HEK293 (cell line): ENCODE results near the gene PDE3B.

Experiments
- CTCF ChIA-PET: fragments of 350-600 bp; formaldehyde crosslinking; extraction: SDS; loops from one replicate; lab custom pipeline; 2021; ENCODE audit warnings: antibody characterized with exemption; lab: Yijun Ruan, JAX
- POLR2A ChIA-PET: fragments of 300-600 bp; formaldehyde crosslinking; extraction: SDS; loops from one replicate; lab custom pipeline; 2020; ENCODE audit warnings: antibody characterized with exemption, inconsistent platforms; lab: Yijun Ruan, JAX
- H3K27ac ChIP-seq: fragments of 200-500 bp; sonication (Bioruptor generic); 2 replicates; pipeline ENCODE4 v1.5.1; 2014; ENCODE audit warnings: low read depth, low read length, control low read depth, inconsistent platforms; ENCODE audit errors: extremely low read depth
- H3K36me3 ChIP-seq, 2 experiments: fragments of 200-500 bp in 1 of 2; sonication (Bioruptor generic) in 1 of 2; 1 replicate in 1 of 2; 2 replicates in 1 of 2; pipeline ENCODE4 v1.5.1; 2014 to 2017; ENCODE audit warnings: inconsistent platforms in 2 of 2, low read length in 2 of 2; ENCODE audit not compliant: control insufficient read depth in 2 of 2, insufficient read depth in 1 of 2
- H3K4me1 ChIP-seq: fragments of 200-500 bp; sonication (Bioruptor generic); 2 replicates; pipeline ENCODE4 v1.5.1; 2014; ENCODE audit warnings: mild to moderate bottlenecking, low read length, inconsistent platforms; ENCODE audit not compliant: control insufficient read depth, insufficient read depth
- H3K4me3 ChIP-seq: 2 replicates; pipeline ENCODE4 v1.5.1; 2011; ENCODE audit warnings: low read depth, mild to moderate bottlenecking, control low read depth, low read length, moderate library complexity
- H3K9me3 ChIP-seq: fragments of 200-500 bp; sonication (Bioruptor generic); 2 replicates; pipeline ENCODE4 v1.5.1; 2014; ENCODE audit warnings: low read depth, low read length, inconsistent platforms; ENCODE audit not compliant: control insufficient read depth, insufficient read depth
- EGR2 ChIP-seq: fragments of 450-650 bp; formaldehyde crosslinking; IDR thresholded peaks from 2 replicates; pipeline ENCODE4 v1.5.1; 2016; ENCODE audit warnings: low read depth, missing biosample characterization, missing genetic modification characterization
- GLI2 ChIP-seq: fragments of 450-650 bp; formaldehyde crosslinking; IDR thresholded peaks from 2 replicates; pipeline ENCODE4; 2017; ENCODE audit warnings: missing biosample characterization, missing genetic modification characterization, low read depth, borderline replicate concordance
- GLIS1 ChIP-seq: fragments of 450-650 bp; formaldehyde crosslinking; IDR thresholded peaks from 2 replicates; pipeline ENCODE4 v1.5.1; 2016; ENCODE audit warnings: missing biosample characterization, missing genetic modification characterization
- HOXD13 ChIP-seq: sonication (generic); formaldehyde crosslinking; IDR thresholded peaks from 2 replicates; pipeline ENCODE4 v1.8.0; 2022; ENCODE audit warnings: missing genetic modification reagents, borderline replicate concordance
- IKZF3 ChIP-seq: fragments of 450-650 bp; IDR thresholded peaks from 2 replicates; pipeline ENCODE4 v1.5.0; 2018; ENCODE audit warnings: missing biosample characterization, mild to moderate bottlenecking, missing genetic modification characterization, moderate library complexity
- MEIS1 ChIP-seq: sonication (generic); formaldehyde crosslinking; IDR thresholded peaks from 2 replicates; pipeline ENCODE4 v1.8.1; 2022; ENCODE audit warnings: missing genetic modification reagents, mild to moderate bottlenecking, borderline replicate concordance
- PRDM1 ChIP-seq: fragments of 450-650 bp; formaldehyde crosslinking; IDR thresholded peaks from 2 replicates; pipeline ENCODE4; 2016; ENCODE audit warnings: missing biosample characterization, missing genetic modification characterization
- SP7 ChIP-seq: fragments of 450-650 bp; formaldehyde crosslinking; IDR thresholded peaks from 2 replicates; pipeline ENCODE4 v1.5.1; 2016; ENCODE audit warnings: missing biosample characterization, missing genetic modification characterization
- YY2 ChIP-seq: fragments of 450-650 bp; formaldehyde crosslinking; IDR thresholded peaks from 2 replicates; pipeline ENCODE4 v1.5.1; 2016; ENCODE audit warnings: missing biosample characterization, missing genetic modification characterization
- ZBTB49 ChIP-seq: fragments of 450-650 bp; formaldehyde crosslinking; IDR thresholded peaks from 2 replicates; pipeline ENCODE4 v1.5.1; 2016; ENCODE audit warnings: missing biosample characterization, missing genetic modification characterization, low read depth
- ZNF132 ChIP-seq: fragments of 450-650 bp; formaldehyde crosslinking; IDR thresholded peaks from 2 replicates; pipeline ENCODE4 v1.5.1; 2017; ENCODE audit warnings: missing biosample characterization, missing genetic modification characterization, borderline replicate concordance
- ZNF157 ChIP-seq: fragments of 450-650 bp; formaldehyde crosslinking; IDR thresholded peaks from 2 replicates; pipeline ENCODE4 v1.5.1; 2016; ENCODE audit warnings: missing biosample characterization, missing genetic modification characterization
- ZNF19 ChIP-seq: fragments of 450-650 bp; formaldehyde crosslinking; IDR thresholded peaks from 2 replicates; pipeline ENCODE4; 2016; ENCODE audit warnings: missing biosample characterization, missing genetic modification characterization, low read depth
- ZNF311 ChIP-seq: fragments of 450-650 bp; formaldehyde crosslinking; IDR thresholded peaks from 2 replicates; pipeline ENCODE4 v1.5.1; 2017; ENCODE audit warnings: missing biosample characterization, missing genetic modification characterization, borderline replicate concordance
- ZNF366 ChIP-seq: fragments of 450-650 bp; formaldehyde crosslinking; conservative IDR thresholded peaks from 2 replicates; pipeline ENCODE4 v1.5.1; 2016; ENCODE audit warnings: missing biosample characterization, missing genetic modification characterization
- ZNF549 ChIP-seq: fragments of 450-650 bp; IDR thresholded peaks from 2 replicates; pipeline ENCODE4 v1.5.1; 2018; ENCODE audit warnings: missing biosample characterization, missing genetic modification characterization, mild to moderate bottlenecking, inconsistent platforms, moderate library complexity
- ZNF596 ChIP-seq: fragments of 450-650 bp; IDR thresholded peaks from 2 replicates; pipeline ENCODE4 v1.5.0; 2018; ENCODE audit warnings: missing biosample characterization, mild to moderate bottlenecking, missing genetic modification characterization, moderate library complexity
- ZNF645 ChIP-seq: fragments of 450-650 bp; formaldehyde crosslinking; IDR thresholded peaks from 2 replicates; pipeline ENCODE4; 2016; ENCODE audit warnings: missing biosample characterization, missing genetic modification characterization
- ZNF658 ChIP-seq: fragments of 450-650 bp; formaldehyde crosslinking; IDR thresholded peaks from 2 replicates; pipeline ENCODE4; 2016; ENCODE audit warnings: missing biosample characterization, missing genetic modification characterization
- ZNF843 ChIP-seq: fragments of 450-650 bp; formaldehyde crosslinking; IDR thresholded peaks from 2 replicates; pipeline ENCODE4 v1.5.1; 2016; ENCODE audit warnings: missing biosample characterization, missing genetic modification characterization
- TF ChIP-seq, protein P1 (sequence below): fragments of 450-650 bp; formaldehyde crosslinking; IDR thresholded peaks from 2 replicates; pipeline ENCODE4 v1.5.1; 2017; ENCODE audit warnings: missing biosample characterization, missing genetic modification characterization
- TF ChIP-seq, protein P2 (sequence below): fragments of 450-650 bp; formaldehyde crosslinking; optimal IDR thresholded peaks from 2 replicates; pipeline ENCODE3; 2016; ENCODE audit warnings: missing biosample characterization, mild to moderate bottlenecking, missing genetic modification characterization

The PDE3B gene

DNA sequence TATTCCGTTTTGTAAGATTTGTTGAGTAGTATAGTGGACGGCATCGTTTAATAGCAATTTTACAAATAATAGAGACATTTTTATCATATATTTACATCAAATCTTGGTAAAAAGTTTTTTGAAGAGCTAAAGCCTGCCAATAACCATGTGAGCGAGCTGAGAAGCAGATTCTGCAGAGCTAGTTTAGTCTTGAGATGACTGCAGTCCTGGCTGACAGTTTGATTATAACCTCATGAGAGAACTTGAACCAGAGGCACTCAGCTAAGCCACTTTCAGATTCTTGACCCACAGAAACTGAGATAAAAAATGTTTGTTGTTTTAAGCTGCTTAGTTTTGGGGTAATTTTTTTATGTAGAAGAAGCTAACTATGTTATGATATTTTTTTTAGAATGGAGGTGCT, 78.9 kb downstream of the PDE3B start:
- H3K4me3 ChIP-seq = no peak overlapping the region
- no peaks in the 10 kb centered on the region for H3K9me3 ChIP-seq
- CTCF ChIA-PET = interaction anchor here (0.6 to 0.7 kb wide), 2 partner anchors 85 to 191 kb away, joined by 4 read pairs; no protein-coding TSS in a partner anchor
- TF ChIP-seq ZNF843 (tag by site-specific recombination) (no peak), GLIS1 (no peak), IKZF3 (no peak), SP7 (tag by site-specific recombination) (no peak), MEIS1 (no peak), ZBTB49 (no peak), ZNF645 (tag by site-specific recombination) (no peak)
- TF ChIP-seq, all 188 proteins: peak for 0
- POLR2A ChIA-PET = no interaction called here
- Histone ChIP-seq H3K36me3 (no peaks in the 10 kb centered on the region), H3K4me1 (0 out of 2 replicates have a peak, but pooled peaks cover under 1% of the 10 kb centered on the region), H3K27ac (no peak overlapping the region)

- POLR2A ChIA-PET = no interaction called here
- H3K4me1 ChIP-seq = peaks cover 8% of the 10 kb centered on the region; the same call in 1 of the 2 replicates
- no peak for TF ChIP-seq ZNF132 (tag by site-specific recombination)
- TF ChIP-seq ZNF366 (tag by site-specific recombination) = peak; percentile 76
- H3K36me3 ChIP-seq = no peaks in the 10 kb centered on the region
- no peaks in the 10 kb centered on the region for H3K9me3 ChIP-seq
- CTCF ChIA-PET = no interaction called here
- no peak overlapping the region for H3K27ac ChIP-seq
- H3K4me3 ChIP-seq = no peak overlapping the region
These were observed 81.5 kb downstream of the PDE3B start for GRCh38 chr11:14725150-14725549.

- H3K36me3 ChIP-seq = no peaks in the 10 kb centered on the region
- ChIA-PET CTCF (no interaction called here), POLR2A (interaction anchor here (0.5 to 1.8 kb wide), 2 partner anchors 56 to 164 kb away, joined by 3 to 5 read pairs; partner anchors contain the start of gene CYP2R1)
- TF ChIP-seq YY2 (tag by site-specific recombination) (no peak), GLI2 (tag by site-specific recombination) (no peak), HOXD13 (CRISPR knock-in tag) (no peak), ZNF19 (tag by site-specific recombination) (no peak), ZNF157 (tag by site-specific recombination) (no peak), EGR2 (tag by site-specific recombination) (no peak), PRDM1 (tag by site-specific recombination) (no peak), ZNF311 (tag by site-specific recombination) (no peak), ZNF596 (tag by site-specific recombination) (no peak), ZNF549 (tag by site-specific recombination) (no peak), ZNF658 (tag by site-specific recombination) (no peak)
- TF ChIP-seq, protein P1, sequence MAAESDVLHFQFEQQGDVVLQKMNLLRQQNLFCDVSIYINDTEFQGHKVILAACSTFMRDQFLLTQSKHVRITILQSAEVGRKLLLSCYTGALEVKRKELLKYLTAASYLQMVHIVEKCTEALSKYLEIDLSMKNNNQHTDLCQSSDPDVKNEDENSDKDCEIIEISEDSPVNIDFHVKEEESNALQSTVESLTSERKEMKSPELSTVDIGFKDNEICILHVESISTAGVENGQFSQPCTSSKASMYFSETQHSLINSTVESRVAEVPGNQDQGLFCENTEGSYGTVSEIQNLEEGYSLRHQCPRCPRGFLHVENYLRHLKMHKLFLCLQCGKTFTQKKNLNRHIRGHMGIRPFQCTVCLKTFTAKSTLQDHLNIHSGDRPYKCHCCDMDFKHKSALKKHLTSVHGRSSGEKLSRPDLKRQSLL (tag by site-specific recombination) = no peak
- TF ChIP-seq, protein P2, sequence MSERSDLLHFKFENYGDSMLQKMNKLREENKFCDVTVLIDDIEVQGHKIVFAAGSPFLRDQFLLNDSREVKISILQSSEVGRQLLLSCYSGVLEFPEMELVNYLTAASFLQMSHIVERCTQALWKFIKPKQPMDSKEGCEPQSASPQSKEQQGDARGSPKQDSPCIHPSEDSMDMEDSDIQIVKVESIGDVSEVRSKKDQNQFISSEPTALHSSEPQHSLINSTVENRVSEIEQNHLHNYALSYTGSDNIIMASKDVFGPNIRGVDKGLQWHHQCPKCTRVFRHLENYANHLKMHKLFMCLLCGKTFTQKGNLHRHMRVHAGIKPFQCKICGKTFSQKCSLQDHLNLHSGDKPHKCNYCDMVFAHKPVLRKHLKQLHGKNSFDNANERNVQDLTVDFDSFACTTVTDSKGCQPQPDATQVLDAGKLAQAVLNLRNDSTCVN (tag by site-specific recombination) = no peak
- no peaks in the 10 kb centered on the region for H3K9me3 ChIP-seq
- no peak overlapping the region for H3K4me3 ChIP-seq
- no peak overlapping the region for H3K27ac ChIP-seq
- H3K4me1 ChIP-seq = peaks cover 8% of the 10 kb centered on the region; the same call in 1 of the 2 replicates
These were observed 83.6 kb downstream of the PDE3B start for GRCh38 chr11:14727215-14727614.
